Kidney epithelial cell (primary cell): ENCODE measurements around the gene EDDM13. TPM values are rescaled to one million over a fixed set of nuclear protein-coding genes. Genes with fewer than 3 reads are reported as not detected.

Source experiments
- DNase-seq: peaks from one replicate; pipeline ENCODE4 v3.0.0-alpha.2; 2010; ENCODE audit warnings: low read depth
- H3K27me3 ChIP-seq: 2 replicates; pipeline ENCODE4 v1.6.0; 2011; ENCODE audit warnings: low read length; ENCODE audit not compliant: control insufficient read depth, insufficient read depth
- H3K36me3 ChIP-seq: 2 replicates; pipeline ENCODE4 v1.5.1; 2011; ENCODE audit warnings: low read length; ENCODE audit not compliant: control insufficient read depth, insufficient read depth
- H3K4me3 ChIP-seq: 2 replicates; pipeline ENCODE4 v1.5.1; 2011; ENCODE audit warnings: low read depth, mild to moderate bottlenecking, control low read depth, low read length
- CTCF ChIP-seq: IDR thresholded peaks from 2 replicates; pipeline ENCODE4 v1.5.1; 2011; ENCODE audit warnings: mild to moderate bottlenecking, moderate library complexity, low read length, control low read depth, inconsistent platforms; ENCODE audit not compliant: insufficient read depth, poor library complexity, severe bottlenecking
- total RNA-seq: library from RNA; depleted of rRNA; stranded (reverse); fragments of >200 nt; gene quantifications from 2 replicates; pipeline ENCODE4 v1.2.3, GENCODE V29; 2015

EDDM13 gene
- total RNA-seq, 1 donor from 2014 or later: not detected

- no peak overlapping the region for H3K4me3 ChIP-seq
- no peaks in the 10 kb centered on the region for H3K27me3 ChIP-seq
- DNase-seq: no peak
- H3K36me3 ChIP-seq: no peaks in the 10 kb centered on the region
- TF ChIP-seq CTCF: no peak
Measured at GRCh38 chr19:56355517-56355916, 83.0 kb downstream of the EDDM13 start.

GRCh38 chr19:56356944-56357343 lies 84.4 kb downstream of the EDDM13 start:
- H3K27me3 ChIP-seq: no peaks in the 10 kb centered on the region
- no peaks in the 10 kb centered on the region for H3K36me3 ChIP-seq
- no peak for TF ChIP-seq CTCF
- H3K4me3 ChIP-seq: no peak overlapping the region
- DNase-seq: no peak

Other genes starting within 250 kb of the EDDM13 start
- gene ZNF787, start 151.5 kb upstream of the EDDM13 start, total RNA-seq: 26.6 and 38.3 TPM in 2 replicates
- 35.9 and 40.0 TPM in 2 replicates for gene ZNF444, start 131.5 kb upstream of the EDDM13 start, total RNA-seq
- gene GALP, start 96.7 kb upstream of the EDDM13 start, total RNA-seq: not detected in 2 replicates
- gene ZSCAN5B, start 75.0 kb upstream of the EDDM13 start, total RNA-seq: not detected in 2 replicates
- gene ZSCAN5C, start 70.5 kb upstream of the EDDM13 start, total RNA-seq: not detected in 2 replicates
- 6.2 and 7.7 TPM in 2 replicates for gene ZSCAN5A, start 42.1 kb downstream of the EDDM13 start, total RNA-seq
- 1.1 and 5.1 TPM in 2 replicates for gene ZNF582, start 120.8 kb downstream of the EDDM13 start, total RNA-seq
- 2.9 and 3.6 TPM in 2 replicates for gene ZNF583, start 131.6 kb downstream of the EDDM13 start, total RNA-seq
- 4.2 and 9.4 TPM in 2 replicates for gene ZNF667, start 204.6 kb downstream of the EDDM13 start, total RNA-seq
- 2.4 and 2.8 TPM in 2 replicates for gene ZNF471, start 235.1 kb downstream of the EDDM13 start, total RNA-seq